ENCODE data around the gene FAM8A1.

FAM8A1 gene

GRCh38 chr6:17601386-17601703 lies 1.2 kb downstream of the FAM8A1 start:
- H3K4me3 ChIP-seq (ENCODE audit: low read depth, low read length): peak overlapping the region; percentile 90
- TF ChIP-seq, protein P1, sequence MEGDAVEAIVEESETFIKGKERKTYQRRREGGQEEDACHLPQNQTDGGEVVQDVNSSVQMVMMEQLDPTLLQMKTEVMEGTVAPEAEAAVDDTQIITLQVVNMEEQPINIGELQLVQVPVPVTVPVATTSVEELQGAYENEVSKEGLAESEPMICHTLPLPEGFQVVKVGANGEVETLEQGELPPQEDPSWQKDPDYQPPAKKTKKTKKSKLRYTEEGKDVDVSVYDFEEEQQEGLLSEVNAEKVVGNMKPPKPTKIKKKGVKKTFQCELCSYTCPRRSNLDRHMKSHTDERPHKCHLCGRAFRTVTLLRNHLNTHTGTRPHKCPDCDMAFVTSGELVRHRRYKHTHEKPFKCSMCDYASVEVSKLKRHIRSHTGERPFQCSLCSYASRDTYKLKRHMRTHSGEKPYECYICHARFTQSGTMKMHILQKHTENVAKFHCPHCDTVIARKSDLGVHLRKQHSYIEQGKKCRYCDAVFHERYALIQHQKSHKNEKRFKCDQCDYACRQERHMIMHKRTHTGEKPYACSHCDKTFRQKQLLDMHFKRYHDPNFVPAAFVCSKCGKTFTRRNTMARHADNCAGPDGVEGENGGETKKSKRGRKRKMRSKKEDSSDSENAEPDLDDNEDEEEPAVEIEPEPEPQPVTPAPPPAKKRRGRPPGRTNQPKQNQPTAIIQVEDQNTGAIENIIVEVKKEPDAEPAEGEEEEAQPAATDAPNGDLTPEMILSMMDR (IDR thresholded peaks at IDR 0.05; ENCODE audit: insufficient read depth, low read depth, low read length, missing control alignments): no peak
- no peak for DNase-seq (ENCODE audit: low read depth)

GRCh38 chr6:17602888-17603287 lies 2.8 kb downstream of the FAM8A1 start:
- DNase-seq (ENCODE audit: low read depth): no peak
- no peak overlapping the region for H3K4me3 ChIP-seq (ENCODE audit: low read depth, low read length)
- TF ChIP-seq, protein P1 (IDR thresholded peaks at IDR 0.05; ENCODE audit: insufficient read depth, low read depth, low read length, missing control alignments): no peak

GRCh38 chr6:17606606-17607005 lies 6.5 kb downstream of the FAM8A1 start:
- no peak for DNase-seq (ENCODE audit: low read depth)
- TF ChIP-seq, protein P1 (IDR thresholded peaks at IDR 0.05; ENCODE audit: insufficient read depth, low read depth, low read length, missing control alignments): no peak
- no peak overlapping the region for H3K4me3 ChIP-seq (ENCODE audit: low read depth, low read length)

DNA sequence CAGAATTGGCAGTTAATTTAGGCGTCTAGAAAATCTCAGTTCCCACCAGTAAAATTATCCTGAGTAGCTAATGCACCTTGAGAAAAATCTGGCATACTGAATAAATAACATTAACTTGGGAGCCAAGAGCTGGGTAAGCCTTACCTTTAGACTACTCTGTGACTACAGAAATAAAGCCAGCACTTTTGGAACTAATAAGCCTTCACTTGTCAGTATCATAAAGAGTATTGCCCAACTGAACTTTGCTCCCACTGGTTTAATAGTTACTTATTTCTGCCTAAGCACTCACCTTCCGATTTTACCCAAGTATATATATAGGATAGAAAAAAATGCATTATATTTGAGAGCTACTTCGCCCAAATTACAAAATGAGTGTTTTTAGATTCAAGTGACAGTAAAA lies 10.7 kb downstream of the FAM8A1 start:
- no peak for DNase-seq (ENCODE audit: low read depth)
- no peak overlapping the region for H3K4me3 ChIP-seq (ENCODE audit: low read depth, low read length)
- TF ChIP-seq, protein P1 (IDR thresholded peaks at IDR 0.05; ENCODE audit: insufficient read depth, low read depth, low read length, missing control alignments): no peak

DNA sequence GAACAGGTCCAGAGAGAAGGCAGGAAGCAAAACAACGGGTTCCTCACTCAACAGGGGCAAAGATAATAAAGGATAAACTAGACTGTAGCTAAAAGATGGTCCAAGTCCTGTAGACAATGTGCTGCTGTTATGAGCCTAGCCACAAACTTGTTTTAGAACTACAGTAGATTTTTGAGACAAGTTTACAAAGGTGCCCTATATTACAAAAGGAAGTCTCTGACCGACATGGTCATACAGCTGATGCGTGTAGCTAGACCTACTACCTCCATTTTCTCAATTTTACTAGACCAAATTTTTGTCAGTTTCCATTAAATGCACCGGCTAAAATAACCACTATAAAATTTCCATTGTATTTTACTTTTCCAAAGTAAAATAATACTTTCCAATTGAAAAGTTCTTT lies 11.9 kb downstream of the FAM8A1 start:
- DNase-seq (ENCODE audit: low read depth): no peak
- TF ChIP-seq, protein P1 (IDR thresholded peaks at IDR 0.05; ENCODE audit: insufficient read depth, low read depth, low read length, missing control alignments): no peak
- H3K4me3 ChIP-seq (ENCODE audit: low read depth, low read length): no peak overlapping the region

GRCh38 chr6:17615794-17616193 lies 15.7 kb downstream of the FAM8A1 start:
- no peak overlapping the region for H3K4me3 ChIP-seq (ENCODE audit: low read depth, low read length)
- TF ChIP-seq, protein P1 (IDR thresholded peaks at IDR 0.05; ENCODE audit: insufficient read depth, low read depth, low read length, missing control alignments): no peak
- no peak for DNase-seq (ENCODE audit: low read depth)

- peak; percentile 50 for DNase-seq (ENCODE audit: low read depth)
- TF ChIP-seq, protein P1 (IDR thresholded peaks at IDR 0.05; ENCODE audit: insufficient read depth, low read depth, low read length, missing control alignments): no peak
- H3K4me3 ChIP-seq (ENCODE audit: low read depth, low read length): no peak overlapping the region
Observed at GRCh38 chr6:17621003-17621402, 20.9 kb downstream of the FAM8A1 start.

Data from GM12865 (cell line).